GM12873 (cell line): ENCODE results near the gene KCNQ1OT1.

Source experiments
- TF ChIP-seq, protein P1 (sequence below): IDR thresholded peaks from 2 replicates; pipeline ENCODE4 v1.5.1; 2012; ENCODE audit warnings: low read depth, mild to moderate bottlenecking, moderate library complexity, low read length, control low read depth; ENCODE audit not compliant: insufficient read depth; ENCODE audit errors: missing control alignments

The KCNQ1OT1 gene

DNA sequence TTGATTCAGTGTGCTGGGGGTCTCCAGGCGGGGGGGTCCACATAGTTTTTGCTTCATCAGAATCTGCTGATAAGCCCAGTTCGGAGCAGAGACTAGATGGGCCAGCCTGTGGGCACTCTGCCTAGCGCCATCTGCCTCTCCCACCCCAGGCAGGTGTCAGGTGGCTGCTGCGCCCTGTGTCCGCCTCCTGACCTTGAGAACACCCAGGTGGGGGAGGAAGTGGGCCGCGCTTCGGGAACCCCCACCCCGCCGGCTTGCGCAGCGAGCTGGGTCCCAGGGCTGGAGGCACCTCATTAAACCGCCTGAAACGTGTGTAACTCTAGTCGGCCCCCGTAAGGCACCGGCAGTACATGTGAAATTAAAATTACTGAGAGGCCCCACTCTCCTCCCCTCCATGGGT is 141.4 kb downstream of the KCNQ1OT1 start:
- TF ChIP-seq, protein P1, sequence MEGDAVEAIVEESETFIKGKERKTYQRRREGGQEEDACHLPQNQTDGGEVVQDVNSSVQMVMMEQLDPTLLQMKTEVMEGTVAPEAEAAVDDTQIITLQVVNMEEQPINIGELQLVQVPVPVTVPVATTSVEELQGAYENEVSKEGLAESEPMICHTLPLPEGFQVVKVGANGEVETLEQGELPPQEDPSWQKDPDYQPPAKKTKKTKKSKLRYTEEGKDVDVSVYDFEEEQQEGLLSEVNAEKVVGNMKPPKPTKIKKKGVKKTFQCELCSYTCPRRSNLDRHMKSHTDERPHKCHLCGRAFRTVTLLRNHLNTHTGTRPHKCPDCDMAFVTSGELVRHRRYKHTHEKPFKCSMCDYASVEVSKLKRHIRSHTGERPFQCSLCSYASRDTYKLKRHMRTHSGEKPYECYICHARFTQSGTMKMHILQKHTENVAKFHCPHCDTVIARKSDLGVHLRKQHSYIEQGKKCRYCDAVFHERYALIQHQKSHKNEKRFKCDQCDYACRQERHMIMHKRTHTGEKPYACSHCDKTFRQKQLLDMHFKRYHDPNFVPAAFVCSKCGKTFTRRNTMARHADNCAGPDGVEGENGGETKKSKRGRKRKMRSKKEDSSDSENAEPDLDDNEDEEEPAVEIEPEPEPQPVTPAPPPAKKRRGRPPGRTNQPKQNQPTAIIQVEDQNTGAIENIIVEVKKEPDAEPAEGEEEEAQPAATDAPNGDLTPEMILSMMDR, result no peak
